Osteoblast (primary cell): Measurements from ENCODE around the gene EQTN. TPM values are rescaled to one million over a fixed set of nuclear protein-coding genes. Genes with fewer than 3 reads are reported as not detected.

ENCODE experiments used
- DNase-seq: peaks from one replicate; pipeline ENCODE4 v3.0.0; 2011; ENCODE audit warnings: low spot score, mixed read lengths; ENCODE audit not compliant: insufficient read length; ENCODE audit errors: missing footprints
- H2AFZ ChIP-seq: 2 replicates; pipeline ENCODE4 v1.6.0; 2011; ENCODE audit warnings: mild to moderate bottlenecking, low read length
- H3K27ac ChIP-seq: 2 replicates; pipeline ENCODE4 v1.5.1; 2011; ENCODE audit warnings: mild to moderate bottlenecking, low read depth, low read length, moderate library complexity
- H3K27me3 ChIP-seq: 2 replicates; pipeline ENCODE4 v1.6.0; 2012; ENCODE audit warnings: mild to moderate bottlenecking, control low read depth, inconsistent platforms, low read length, moderate library complexity; ENCODE audit not compliant: insufficient read depth
- H3K36me3 ChIP-seq: 2 replicates; pipeline ENCODE4 v1.5.1; 2011; ENCODE audit warnings: mild to moderate bottlenecking, low read length, control low read depth, moderate library complexity; ENCODE audit not compliant: insufficient read depth
- H3K4me1 ChIP-seq: 2 replicates; pipeline ENCODE4 v1.5.1; 2011; ENCODE audit warnings: mild to moderate bottlenecking, low read length, control low read depth, moderate library complexity; ENCODE audit not compliant: insufficient read depth
- H3K4me2 ChIP-seq: 2 replicates; pipeline ENCODE4 v1.6.0; 2011; ENCODE audit warnings: mild to moderate bottlenecking, low read length; ENCODE audit not compliant: insufficient read depth
- H3K4me3 ChIP-seq: fragments of 200-600 bp; sonication (generic); 3 replicates; pipeline ENCODE4 v1.5.1; 2012; ENCODE audit warnings: mild to moderate bottlenecking, low read length, inconsistent platforms; ENCODE audit not compliant: insufficient read depth
- H3K79me2 ChIP-seq: 2 replicates; pipeline ENCODE4 v1.6.0; 2012; ENCODE audit warnings: mild to moderate bottlenecking, low read length, control low read depth, inconsistent platforms; ENCODE audit not compliant: insufficient read depth
- H3K9me3 ChIP-seq: 2 replicates; pipeline ENCODE4 v1.5.1; 2011; ENCODE audit warnings: low read depth, low read length, control low read depth
- H4K20me1 ChIP-seq: 2 replicates; pipeline ENCODE4 v1.6.0; 2012; ENCODE audit warnings: mild to moderate bottlenecking, low read length, control low read depth; ENCODE audit not compliant: insufficient read depth
- CTCF ChIP-seq: IDR thresholded peaks from 2 replicates; pipeline ENCODE4 v1.5.1; 2011; ENCODE audit warnings: mild to moderate bottlenecking, low read depth, low read length, moderate library complexity; ENCODE audit errors: extremely low read depth
- total RNA-seq: library from RNA; depleted of rRNA; stranded (reverse); fragments of >200 nt; gene quantifications from 2 replicates; pipeline ENCODE4 v1.2.3, GENCODE V29; 2012

The EQTN gene
- total RNA-seq, 1 donor = not detected

GRCh38 chr9:27333241-27334052, 36.5 kb upstream of the EQTN start:
- Histone ChIP-seq H4K20me1 (no peaks in the 10 kb centered on the region), H3K27me3 (peaks cover 3% of the 10 kb centered on the region), H3K9me3 (no peaks in the 10 kb centered on the region), H3K4me1 (peaks cover 3% of the 10 kb centered on the region), H2AFZ (no peak overlapping the region), H3K4me3 (no peak overlapping the region), H3K4me2 (no peak overlapping the region), H3K27ac (no peak overlapping the region), H3K36me3 (no peaks in the 10 kb centered on the region), H3K79me2 (no peaks in the 10 kb centered on the region)
- peak; percentile 88 for DNase-seq
- peak; percentile 77 for TF ChIP-seq CTCF

DNA sequence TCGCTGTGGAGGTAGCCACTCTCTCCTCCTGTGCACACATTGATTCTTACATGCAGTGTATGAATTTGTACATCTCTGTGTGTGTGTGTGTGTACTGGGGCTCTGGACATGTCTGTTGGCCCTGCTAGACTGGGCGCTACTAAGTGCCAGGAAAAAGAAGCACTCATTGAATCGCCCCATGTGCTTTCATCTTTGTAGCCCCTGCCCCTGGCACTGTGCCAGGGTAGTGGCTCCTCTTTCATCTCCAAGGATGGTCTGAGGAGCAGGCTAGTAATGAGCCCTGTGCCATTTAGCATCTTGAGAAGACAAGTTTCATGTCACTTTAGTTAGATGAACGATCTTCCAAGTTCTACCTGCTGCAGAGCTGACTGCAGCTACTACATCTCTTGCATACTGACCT, 34.4 kb upstream of the EQTN start:
- H2AFZ ChIP-seq = no peak overlapping the region
- H4K20me1 ChIP-seq = no peaks in the 10 kb centered on the region
- H3K9me3 ChIP-seq = no peaks in the 10 kb centered on the region
- no peak for DNase-seq
- no peak overlapping the region for H3K4me3 ChIP-seq
- no peaks in the 10 kb centered on the region for H3K36me3 ChIP-seq
- peaks cover 3% of the 10 kb centered on the region for H3K4me1 ChIP-seq
- no peaks in the 10 kb centered on the region for H3K79me2 ChIP-seq
- H3K27ac ChIP-seq = no peak overlapping the region
- peaks cover 3% of the 10 kb centered on the region for H3K27me3 ChIP-seq
- no peak for TF ChIP-seq CTCF
- no peak overlapping the region for H3K4me2 ChIP-seq

- H3K36me3 ChIP-seq = no peaks in the 10 kb centered on the region
- peaks cover 3% of the 10 kb centered on the region for H3K27me3 ChIP-seq
- no peak for TF ChIP-seq CTCF
- peak; percentile 21 for DNase-seq
- no peak overlapping the region for H3K4me3 ChIP-seq
- no peaks in the 10 kb centered on the region for H3K9me3 ChIP-seq
- no peak overlapping the region for H3K27ac ChIP-seq
- peaks cover 3% of the 10 kb centered on the region for H3K4me1 ChIP-seq
- H3K79me2 ChIP-seq = no peaks in the 10 kb centered on the region
- H4K20me1 ChIP-seq = no peaks in the 10 kb centered on the region
- H3K4me2 ChIP-seq = no peak overlapping the region
- no peak overlapping the region for H2AFZ ChIP-seq
These were observed 32.3 kb upstream of the EQTN start for GRCh38 chr9:27329291-27329690.

- H3K27ac ChIP-seq = no peak overlapping the region
- H3K4me3 ChIP-seq = no peak overlapping the region
- H3K4me2 ChIP-seq = no peak overlapping the region
- no peak overlapping the region for H2AFZ ChIP-seq
- TF ChIP-seq CTCF = no peak
- peaks cover 3% of the 10 kb centered on the region for H3K27me3 ChIP-seq
- no peak for DNase-seq
- peaks cover 3% of the 10 kb centered on the region for H3K4me1 ChIP-seq
- H4K20me1 ChIP-seq = no peaks in the 10 kb centered on the region
- no peaks in the 10 kb centered on the region for H3K36me3 ChIP-seq
- H3K79me2 ChIP-seq = no peaks in the 10 kb centered on the region
- no peaks in the 10 kb centered on the region for H3K9me3 ChIP-seq
These were observed 31.5 kb upstream of the EQTN start for GRCh38 chr9:27328483-27328882.
